ENCODE results near the gene TSHZ3. TPM values are rescaled to one million over a fixed set of nuclear protein-coding genes. Genes with fewer than 3 reads are reported as not detected.

The TSHZ3 gene
- polyA plus RNA-seq, 1 experiment, result 5.1 TPM

DNA sequence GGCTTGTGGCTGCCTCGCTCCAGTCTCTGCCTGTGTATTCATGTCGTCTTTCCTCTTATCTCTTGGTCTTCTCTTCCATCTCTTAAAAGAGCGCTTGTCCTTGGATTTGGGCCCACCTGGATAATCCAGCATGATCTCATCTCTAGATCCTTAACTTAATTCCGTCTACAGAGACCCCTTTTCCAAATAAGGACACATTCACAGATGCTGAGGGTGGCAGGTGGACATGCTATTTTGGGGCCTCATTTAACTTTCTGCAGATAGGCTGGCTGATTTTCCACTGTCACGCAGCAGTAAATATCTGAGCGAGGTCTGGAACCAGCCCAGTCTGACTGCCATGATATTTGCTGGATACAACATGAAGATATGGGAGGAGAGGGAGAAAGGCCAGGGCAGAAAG is 41.5 kb upstream of the TSHZ3 start:
- CTCF ChIA-PET, result no interaction called here
- TF ChIP-seq, protein P1, sequence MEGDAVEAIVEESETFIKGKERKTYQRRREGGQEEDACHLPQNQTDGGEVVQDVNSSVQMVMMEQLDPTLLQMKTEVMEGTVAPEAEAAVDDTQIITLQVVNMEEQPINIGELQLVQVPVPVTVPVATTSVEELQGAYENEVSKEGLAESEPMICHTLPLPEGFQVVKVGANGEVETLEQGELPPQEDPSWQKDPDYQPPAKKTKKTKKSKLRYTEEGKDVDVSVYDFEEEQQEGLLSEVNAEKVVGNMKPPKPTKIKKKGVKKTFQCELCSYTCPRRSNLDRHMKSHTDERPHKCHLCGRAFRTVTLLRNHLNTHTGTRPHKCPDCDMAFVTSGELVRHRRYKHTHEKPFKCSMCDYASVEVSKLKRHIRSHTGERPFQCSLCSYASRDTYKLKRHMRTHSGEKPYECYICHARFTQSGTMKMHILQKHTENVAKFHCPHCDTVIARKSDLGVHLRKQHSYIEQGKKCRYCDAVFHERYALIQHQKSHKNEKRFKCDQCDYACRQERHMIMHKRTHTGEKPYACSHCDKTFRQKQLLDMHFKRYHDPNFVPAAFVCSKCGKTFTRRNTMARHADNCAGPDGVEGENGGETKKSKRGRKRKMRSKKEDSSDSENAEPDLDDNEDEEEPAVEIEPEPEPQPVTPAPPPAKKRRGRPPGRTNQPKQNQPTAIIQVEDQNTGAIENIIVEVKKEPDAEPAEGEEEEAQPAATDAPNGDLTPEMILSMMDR (IDR thresholded peaks at IDR 0.05; ENCODE audit: insufficient read depth, low read depth, low read length), result no peak
- no peak for DNase-seq (ENCODE audit: low read depth)

DNA sequence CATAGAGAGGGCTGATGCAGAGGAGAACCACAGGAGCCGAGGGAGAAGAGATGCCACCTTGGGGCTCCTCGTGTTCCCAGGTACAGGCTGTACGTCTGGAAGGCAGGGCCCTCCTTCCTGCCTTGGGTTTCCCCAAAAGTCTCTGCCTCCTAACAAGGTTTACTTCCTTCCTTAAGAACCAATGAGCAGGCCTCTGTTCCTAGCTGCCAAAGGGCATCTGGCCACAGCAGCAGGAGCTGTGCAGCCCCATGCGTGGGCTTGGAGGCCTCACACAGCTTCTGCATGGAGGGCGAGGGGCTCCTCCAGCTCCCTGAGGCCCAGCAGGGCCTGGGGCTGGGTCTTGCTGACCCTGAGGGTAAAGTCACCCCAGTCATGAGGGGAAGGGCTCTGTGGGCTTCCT is 40.6 kb upstream of the TSHZ3 start:
- ChIA-PET CTCF (no interaction called here), POLR2A (no interaction called here)
- TF ChIP-seq, protein P1 (IDR thresholded peaks at IDR 0.05; ENCODE audit: insufficient read depth, low read depth, low read length), result no peak
- Histone ChIP-seq H3K36me3 (ENCODE audit: control insufficient read depth, insufficient read depth, low read length) (no peaks in the 10 kb centered on the region), H3K27me3 (ENCODE audit: control insufficient read depth, insufficient read depth, low read length) (peaks cover 2% of the 10 kb centered on the region), H3K4me3 (ENCODE audit: low read depth, low read length) (no peak overlapping the region)
- DNase-seq (ENCODE audit: low read depth), result no peak

More for the DNA sequence above, 41.5 kb upstream of the TSHZ3 start:
- no peak overlapping the region for H3K4me3 ChIP-seq (ENCODE audit: low read depth, low read length)
- peaks cover 3% of the 10 kb centered on the region for H3K27me3 ChIP-seq (ENCODE audit: control insufficient read depth, insufficient read depth, low read length)
- H3K36me3 ChIP-seq (ENCODE audit: control insufficient read depth, insufficient read depth, low read length), result no peaks in the 10 kb centered on the region
- POLR2A ChIA-PET, result no interaction called here

DNA sequence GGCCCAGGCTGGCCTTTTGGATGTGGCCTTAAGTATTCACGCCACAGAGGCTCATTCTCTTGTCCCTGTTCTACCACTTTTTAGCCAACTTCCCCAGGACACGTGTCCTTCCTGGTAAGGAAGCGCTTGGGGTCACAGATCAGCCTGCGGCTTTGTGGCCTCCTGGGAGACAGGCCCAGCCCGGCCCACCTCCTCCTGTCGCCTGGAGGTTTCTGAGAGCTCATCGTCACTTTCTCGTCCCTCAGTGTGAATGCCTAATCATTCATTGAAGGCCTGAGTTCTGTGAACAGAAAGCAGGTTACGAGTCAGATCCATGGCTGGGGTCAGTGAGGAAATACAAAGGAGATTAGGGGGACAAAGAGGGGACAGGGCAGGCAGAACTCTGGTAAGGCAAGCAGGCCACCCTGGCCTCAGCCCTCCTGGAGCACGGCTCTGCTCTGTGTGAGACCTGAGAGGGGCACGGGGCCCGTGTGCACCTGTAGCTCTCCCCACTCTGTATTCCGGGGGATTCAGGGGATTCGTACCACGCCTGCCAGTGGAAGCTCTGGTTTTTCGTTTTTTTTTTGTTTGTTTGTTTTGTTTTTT is 38.6 kb upstream of the TSHZ3 start:
- Histone ChIP-seq H3K36me3 (ENCODE audit: control insufficient read depth, insufficient read depth, low read length) (no peaks in the 10 kb centered on the region), H3K4me3 (ENCODE audit: low read depth, low read length) (no peak overlapping the region), H3K27me3 (ENCODE audit: control insufficient read depth, insufficient read depth, low read length) (peaks cover 2% of the 10 kb centered on the region)
- TF ChIP-seq, protein P1 (IDR thresholded peaks at IDR 0.05; ENCODE audit: insufficient read depth, low read depth, low read length), result no peak
- DNase-seq (ENCODE audit: low read depth), result no peak
- ChIA-PET POLR2A (no interaction called here), CTCF (no interaction called here)

DNA sequence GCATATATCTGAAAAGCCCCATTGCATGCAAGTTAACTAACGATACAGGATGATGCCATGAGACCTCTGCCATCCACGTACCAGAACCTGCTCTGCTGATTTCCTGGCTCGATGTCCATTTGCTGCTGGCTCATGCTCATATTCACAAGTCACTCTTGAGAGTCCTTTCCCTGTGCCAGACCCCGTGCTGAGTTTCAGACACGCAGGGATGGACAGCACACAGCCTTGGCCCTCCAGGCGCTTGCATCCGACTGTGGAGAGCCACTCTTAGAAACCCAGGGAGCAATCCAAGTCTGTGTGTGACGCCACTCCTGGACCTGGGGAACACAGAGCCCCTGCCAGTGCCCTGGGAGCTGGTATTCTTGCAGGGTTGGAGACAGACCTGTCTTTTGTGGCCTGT is 37.6 kb upstream of the TSHZ3 start:
- TF ChIP-seq, protein P1 (IDR thresholded peaks at IDR 0.05; ENCODE audit: insufficient read depth, low read depth, low read length), result no peak
- ChIA-PET POLR2A (no interaction called here), CTCF (no interaction called here)
- H3K36me3 ChIP-seq (ENCODE audit: control insufficient read depth, insufficient read depth, low read length), result no peaks in the 10 kb centered on the region
- H3K27me3 ChIP-seq (ENCODE audit: control insufficient read depth, insufficient read depth, low read length), result peaks cover 2% of the 10 kb centered on the region
- no peak for DNase-seq (ENCODE audit: low read depth)
- H3K4me3 ChIP-seq (ENCODE audit: low read depth, low read length), result no peak overlapping the region

DNA sequence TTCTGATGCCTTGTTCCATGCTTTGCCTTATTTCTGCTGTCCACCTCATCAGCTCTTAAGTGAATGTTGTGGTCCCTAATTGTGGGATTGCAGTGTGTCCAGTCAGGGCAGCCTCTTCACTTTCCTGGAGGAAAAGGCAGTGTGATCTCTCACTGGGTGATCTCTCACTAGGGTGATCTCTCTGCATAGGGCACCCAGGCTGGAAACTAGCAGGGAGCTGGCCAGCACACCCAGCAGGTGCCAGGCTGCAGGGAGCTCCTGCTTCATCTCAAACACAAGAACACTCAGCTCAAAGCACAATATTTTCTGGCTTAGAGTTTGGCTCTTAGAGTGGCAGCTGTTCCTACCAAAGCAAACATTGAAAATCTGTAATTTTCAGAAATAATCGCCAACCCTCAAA is 36.5 kb upstream of the TSHZ3 start:
- DNase-seq (ENCODE audit: low read depth), result no peak
- Histone ChIP-seq H3K4me3 (ENCODE audit: low read depth, low read length) (no peak overlapping the region), H3K27me3 (ENCODE audit: control insufficient read depth, insufficient read depth, low read length) (peaks cover 6% of the 10 kb centered on the region), H3K36me3 (ENCODE audit: control insufficient read depth, insufficient read depth, low read length) (no peaks in the 10 kb centered on the region)
- CTCF ChIA-PET, result no interaction called here
- POLR2A ChIA-PET, result no interaction called here
- TF ChIP-seq, protein P1 (IDR thresholded peaks at IDR 0.05; ENCODE audit: insufficient read depth, low read depth, low read length), result no peak

All from BJ (cell line).